Stimulated activated CD8-positive, alpha-beta memory T cell treated with anti-CD3 and anti-CD28 coated beads, Interleukin-2, amount 100 ng/mL, for 1 hour (primary cell): ENCODE measurements around the gene DLGAP4.

Source experiments
- DNase-seq, 2 donors: peaks; one replicate each; pipeline ENCODE4 v3.0.0-alpha.2; 2020; ENCODE audit warnings: low read depth in 2 of 2

The DLGAP4 gene

GRCh38 chr20:36384022-36384619 is 78.0 kb downstream of the DLGAP4 start:
- no peak for DNase-seq

GRCh38 chr20:36385503-36385902 is 79.4 kb downstream of the DLGAP4 start:
- DNase-seq = no peak

GRCh38 chr20:36386236-36386635 is 80.1 kb downstream of the DLGAP4 start:
- no peak for DNase-seq

- no peak for DNase-seq
Observed at GRCh38 chr20:36390269-36390668, 84.1 kb downstream of the DLGAP4 start.

- no peak for DNase-seq
Observed at GRCh38 chr20:36390719-36391415, 84.7 kb downstream of the DLGAP4 start.

GRCh38 chr20:36391456-36391855 is 85.3 kb downstream of the DLGAP4 start:
- no peak for DNase-seq

GRCh38 chr20:36391955-36392354 is 85.8 kb downstream of the DLGAP4 start:
- DNase-seq = no peak

GRCh38 chr20:36392989-36393388 is 86.8 kb downstream of the DLGAP4 start:
- no peak for DNase-seq

GRCh38 chr20:36394340-36394965 is 88.3 kb downstream of the DLGAP4 start:
- no peak for DNase-seq

GRCh38 chr20:36396340-36396739 is 90.2 kb downstream of the DLGAP4 start:
- no peak for DNase-seq

GRCh38 chr20:36396847-36397630 is 90.9 kb downstream of the DLGAP4 start:
- DNase-seq = no peak

- DNase-seq = no peak
Observed at GRCh38 chr20:36398515-36398914, 92.4 kb downstream of the DLGAP4 start.

GRCh38 chr20:36399147-36399968 is 93.2 kb downstream of the DLGAP4 start:
- no peak for DNase-seq

GRCh38 chr20:36399969-36400545 is 93.9 kb downstream of the DLGAP4 start:
- DNase-seq = no peak

- DNase-seq = no peak
Observed at GRCh38 chr20:36400909-36401735, 95.0 kb downstream of the DLGAP4 start.

GRCh38 chr20:36402708-36403107 is 96.6 kb downstream of the DLGAP4 start:
- no peak for DNase-seq

- no peak for DNase-seq
Observed at GRCh38 chr20:36404435-36404978, 98.4 kb downstream of the DLGAP4 start.

GRCh38 chr20:36405255-36405654 is 99.1 kb downstream of the DLGAP4 start:
- DNase-seq = no peak

GRCh38 chr20:36407199-36407733 is 101.1 kb downstream of the DLGAP4 start:
- DNase-seq = no peak

GRCh38 chr20:36408219-36408618 is 102.1 kb downstream of the DLGAP4 start:
- no peak for DNase-seq
